Neural crest cell (in vitro differentiated cells): ENCODE results near the gene LDHAL6B. TPM values are rescaled to one million over a fixed set of nuclear protein-coding genes. Genes with fewer than 3 reads are reported as not detected.

Source experiments
- DNase-seq: peaks from one replicate; pipeline ENCODE4 v3.0.0; 2021; ENCODE audit warnings: low read depth, mixed read lengths, low spot score
- H3K27ac Mint-ChIP-seq: one replicate; pipeline ENCODE4 v1.8.0; 2021; ENCODE audit warnings: mild to moderate bottlenecking, mixed read lengths; ENCODE audit not compliant: unreplicated experiment
- H3K27me3 Mint-ChIP-seq: 2 replicates; pipeline ENCODE4 v1.8.0; 2021; ENCODE audit warnings: low read depth, mild to moderate bottlenecking, mixed read lengths
- H3K36me3 Mint-ChIP-seq: 2 replicates; pipeline ENCODE4 v1.8.0; 2021; ENCODE audit warnings: low read depth, mild to moderate bottlenecking, mixed read lengths
- H3K4me1 Mint-ChIP-seq: 2 replicates; pipeline ENCODE4 v1.8.0; 2021; ENCODE audit warnings: mixed read lengths
- H3K4me3 Mint-ChIP-seq: one replicate; pipeline ENCODE4 v1.8.0; 2021; ENCODE audit warnings: mild to moderate bottlenecking, mixed read lengths
- H3K9me3 Mint-ChIP-seq: 2 replicates; pipeline ENCODE4 v1.8.0; 2021; ENCODE audit warnings: mixed read lengths
- CTCF ChIP-seq: fragments of 200-600 bp; sonication (generic); conservative IDR thresholded peaks from 2 replicates; pipeline ENCODE4 v1.5.0; 2021; ENCODE audit warnings: antibody characterized with exemption, mild to moderate bottlenecking
- total RNA-seq: library from RNA; stranded (reverse); gene quantifications from 2 replicates; pipeline ENCODE4 v1.2.1, GENCODE V29; 2021

Gene LDHAL6B
- total RNA-seq, 1 donor from 2014 or later: not detected

- Mint-ChIP-seq H3K27ac (no peak overlapping the region), H3K36me3 (peaks cover 14% of the 10 kb centered on the region)
- TF ChIP-seq CTCF: no peak
Measured at GRCh38 chr15:59190291-59190690, 16.4 kb upstream of the LDHAL6B start.

GRCh38 chr15:59191855-59192237 lies 14.8 kb upstream of the LDHAL6B start:
- Mint-ChIP-seq H3K4me3 (no peak overlapping the region), H3K27ac (no peak overlapping the region), H3K36me3 (peaks cover 14% of the 10 kb centered on the region), H3K27me3 (no peaks in the 10 kb centered on the region), H3K9me3 (peaks cover 4% of the 10 kb centered on the region), H3K4me1 (peaks cover 3% of the 10 kb centered on the region)
- DNase-seq: no peak
- TF ChIP-seq CTCF: no peak

More at GRCh38 chr15:59190291-59190690, 16.4 kb upstream of the LDHAL6B start:
- no peak overlapping the region for H3K4me3 Mint-ChIP-seq
- H3K4me1 Mint-ChIP-seq: no peaks in the 10 kb centered on the region
- H3K27me3 Mint-ChIP-seq: no peaks in the 10 kb centered on the region
- DNase-seq: no peak
- H3K9me3 Mint-ChIP-seq: peaks cover 4% of the 10 kb centered on the region

GRCh38 chr15:59194639-59195325 lies 11.9 kb upstream of the LDHAL6B start:
- Mint-ChIP-seq H3K27ac (peak overlapping the region; percentile 32), H3K27me3 (no peaks in the 10 kb centered on the region), H3K9me3 (no peaks in the 10 kb centered on the region), H3K36me3 (peaks cover 5% of the 10 kb centered on the region), H3K4me3 (no peak overlapping the region), H3K4me1 (peaks cover 3% of the 10 kb centered on the region)
- no peak for DNase-seq
- no peak for TF ChIP-seq CTCF

GRCh38 chr15:59196416-59196815 lies 10.2 kb upstream of the LDHAL6B start:
- no peak overlapping the region for H3K27ac Mint-ChIP-seq
- no peak for TF ChIP-seq CTCF
- peaks cover 3% of the 10 kb centered on the region for H3K4me1 Mint-ChIP-seq
- DNase-seq: no peak
- H3K9me3 Mint-ChIP-seq: no peaks in the 10 kb centered on the region
- no peak overlapping the region for H3K4me3 Mint-ChIP-seq
- H3K36me3 Mint-ChIP-seq: peaks cover 5% of the 10 kb centered on the region
- no peaks in the 10 kb centered on the region for H3K27me3 Mint-ChIP-seq

- Mint-ChIP-seq H3K27me3 (no peaks in the 10 kb centered on the region), H3K36me3 (peaks cover 5% of the 10 kb centered on the region), H3K27ac (no peak overlapping the region), H3K4me1 (peaks cover 3% of the 10 kb centered on the region), H3K9me3 (no peaks in the 10 kb centered on the region), H3K4me3 (no peak overlapping the region)
- TF ChIP-seq CTCF: no peak
- no peak for DNase-seq
Measured at GRCh38 chr15:59197454-59197853, 9.2 kb upstream of the LDHAL6B start.
